HG03039 (cell line): Measurements from ENCODE around the gene CCDC192.

Source experiments
- ATAC-seq: cut with Tn5 transposase; IDR thresholded peaks from one replicate; pipeline ENCODE4 v1.9.1; 2021; ENCODE audit warnings: mild to moderate bottlenecking, moderate library complexity; ENCODE audit not compliant: unreplicated experiment

The CCDC192 gene

GRCh38 chr5:127944125-127944524 lies 240.9 kb downstream of the CCDC192 start:
- no peak for ATAC-seq

DNA sequence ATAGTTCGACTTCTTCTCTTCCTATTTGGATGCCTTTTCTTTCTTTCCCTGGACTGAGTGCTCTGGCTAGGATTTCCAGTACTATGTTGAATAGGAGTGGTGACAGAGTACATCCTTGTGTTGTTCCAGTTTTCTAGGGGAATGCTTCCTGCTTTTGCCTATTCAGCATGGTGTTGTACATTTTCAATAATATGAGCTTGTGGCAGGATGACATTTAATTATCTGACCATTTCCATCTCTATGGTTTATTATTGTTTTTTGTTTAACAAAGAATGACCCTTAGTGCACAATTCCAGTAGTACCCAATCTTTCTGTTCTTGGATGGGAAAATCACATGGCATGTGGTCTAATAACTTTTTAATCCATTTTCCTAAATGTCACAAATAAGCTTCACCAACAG lies 244.8 kb downstream of the CCDC192 start:
- no peak for ATAC-seq

DNA sequence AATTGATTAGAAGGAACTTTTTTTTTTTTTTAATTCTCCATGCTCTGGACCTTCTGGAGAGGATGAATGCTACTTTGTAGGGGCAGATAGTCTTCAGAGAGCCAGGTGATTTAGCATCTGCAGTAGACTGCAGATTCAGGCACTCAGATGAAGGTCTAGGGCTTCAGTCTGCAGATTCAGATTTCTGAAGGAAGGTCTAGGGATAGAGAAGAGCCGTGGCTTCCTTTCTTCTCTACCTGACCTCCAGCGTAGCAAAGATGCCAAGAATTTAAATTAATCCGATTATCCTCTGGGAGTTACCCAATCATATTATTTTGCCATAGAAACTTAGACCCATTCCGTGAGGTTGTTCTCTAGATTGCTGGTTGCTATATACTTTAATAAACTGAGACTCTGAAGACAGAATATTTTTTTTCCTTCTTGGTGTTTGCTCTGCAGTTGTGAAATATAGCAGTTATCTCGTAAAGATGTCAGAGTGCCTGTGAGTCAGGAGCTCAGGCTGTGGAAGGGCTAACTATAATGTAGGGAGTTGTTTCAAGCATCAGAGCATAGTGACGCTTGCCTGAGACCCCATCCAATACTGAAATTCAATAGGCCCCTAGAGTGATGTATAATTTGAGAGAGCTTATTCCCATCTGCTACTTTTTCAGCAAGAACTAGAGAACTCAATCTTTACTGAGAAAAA lies 247.7 kb downstream of the CCDC192 start:
- ATAC-seq, result no peak

GRCh38 chr5:127951791-127952190 lies 248.6 kb downstream of the CCDC192 start:
- ATAC-seq, result no peak

DNA sequence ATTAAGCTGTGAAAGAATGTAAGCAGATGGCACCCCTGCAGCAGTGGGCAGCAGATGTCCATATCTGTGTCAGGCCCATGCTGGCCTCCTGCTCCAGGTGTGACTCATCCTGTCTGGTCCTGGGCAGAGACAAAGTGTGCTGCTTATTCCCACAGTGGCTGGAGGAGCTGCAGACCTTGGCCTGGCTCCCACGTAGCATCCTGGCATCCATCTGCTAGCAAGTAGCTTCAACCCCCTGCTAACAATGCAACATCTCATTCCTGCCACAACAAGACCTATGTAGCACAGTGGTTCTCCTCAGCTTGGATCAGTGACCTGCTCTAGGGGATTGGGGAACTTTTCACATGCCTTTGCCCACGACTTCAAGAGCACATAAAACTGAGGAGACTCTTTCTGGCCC lies 254.0 kb downstream of the CCDC192 start:
- ATAC-seq, result no peak

GRCh38 chr5:127957701-127958239 lies 254.6 kb downstream of the CCDC192 start:
- no peak for ATAC-seq

GRCh38 chr5:127958421-127959011 lies 255.3 kb downstream of the CCDC192 start:
- no peak for ATAC-seq

DNA sequence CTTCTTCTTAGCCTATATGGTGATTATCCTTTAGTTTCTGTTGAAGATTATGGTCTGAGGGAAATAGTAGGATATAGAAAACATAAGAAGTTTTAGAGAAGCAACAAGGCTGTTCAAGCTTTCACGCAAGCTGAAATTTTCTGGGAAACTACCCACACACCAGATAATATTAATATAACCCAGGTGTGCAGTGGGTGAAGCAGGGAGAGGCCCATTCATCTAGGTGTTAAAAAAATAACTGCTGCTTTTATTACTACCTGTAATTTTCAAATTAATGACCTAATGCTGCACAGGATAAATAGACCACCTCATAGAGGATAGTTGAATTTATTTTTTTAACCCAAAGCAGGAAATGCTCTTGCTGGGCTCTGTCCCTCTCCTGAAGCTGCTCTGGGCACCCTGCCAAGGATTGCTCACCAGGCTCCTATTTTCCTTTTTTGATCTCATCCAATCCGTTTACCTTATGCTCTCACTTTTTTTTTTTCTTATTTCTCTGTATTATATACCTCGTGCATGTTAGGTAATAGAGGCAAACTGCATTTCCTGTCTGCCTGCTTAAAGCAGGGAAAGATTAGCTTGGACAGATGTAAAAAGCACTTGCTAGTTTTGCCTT lies 256.1 kb downstream of the CCDC192 start:
- no peak for ATAC-seq

DNA sequence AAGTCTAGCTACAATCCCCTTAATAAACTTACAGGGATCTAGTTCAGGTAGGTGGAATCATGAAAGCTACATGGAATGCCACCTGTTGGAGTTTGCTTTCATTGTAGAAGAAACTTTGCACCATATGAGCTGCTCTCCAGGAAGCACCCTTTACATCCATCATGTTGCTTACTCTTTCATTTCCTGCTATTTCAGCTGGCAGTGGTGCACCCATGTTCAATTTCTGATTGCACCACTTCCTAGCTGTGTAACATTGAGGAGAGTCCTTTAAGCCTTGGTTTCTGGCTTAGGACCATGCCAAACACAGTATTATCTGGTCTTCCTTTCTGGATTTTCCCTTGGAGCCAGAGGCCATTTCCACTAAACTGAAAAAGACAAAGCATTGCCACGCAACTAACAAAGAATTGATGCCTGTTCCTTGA lies 257.1 kb downstream of the CCDC192 start:
- no peak for ATAC-seq

- no peak for ATAC-seq
These were observed 258.0 kb downstream of the CCDC192 start for GRCh38 chr5:127961006-127961762.

DNA sequence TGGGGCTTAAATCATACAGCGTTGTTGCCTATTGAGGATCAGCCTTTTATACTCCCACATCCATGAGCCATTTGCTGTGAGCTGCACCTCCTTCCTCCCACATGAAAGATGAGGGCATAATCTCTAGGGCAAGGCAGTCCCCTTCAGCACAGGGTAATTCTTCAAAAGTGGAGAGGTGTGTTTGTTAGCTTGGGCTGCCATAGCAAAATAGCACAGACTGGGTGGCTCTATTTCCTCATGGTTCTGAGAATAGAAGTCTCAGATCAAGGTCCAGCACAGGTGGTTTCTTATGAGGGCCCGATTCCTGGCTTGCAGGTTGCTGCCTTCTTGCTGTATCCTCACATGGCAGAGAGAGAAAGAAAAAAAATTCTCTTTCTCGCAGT lies 258.6 kb downstream of the CCDC192 start:
- ATAC-seq, result no peak

DNA sequence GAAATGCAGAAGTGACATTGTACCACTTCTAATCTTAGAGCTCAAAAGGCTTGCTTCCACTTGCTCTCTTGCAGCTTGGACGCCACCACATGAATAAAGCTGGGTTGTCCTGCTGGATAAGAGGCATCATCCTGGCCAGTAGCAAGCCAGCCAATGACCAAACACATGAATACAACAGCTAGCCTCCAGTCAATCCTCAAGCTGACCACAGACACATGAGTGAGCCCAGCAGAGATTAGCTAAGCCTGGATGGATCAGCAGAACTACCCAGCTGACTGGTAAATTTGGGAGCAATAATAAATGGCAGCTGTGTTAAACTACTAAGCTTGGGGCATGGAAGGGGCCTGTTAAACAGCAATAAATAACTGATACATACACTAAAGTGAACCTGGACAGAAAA lies 259.3 kb downstream of the CCDC192 start:
- no peak for ATAC-seq

DNA sequence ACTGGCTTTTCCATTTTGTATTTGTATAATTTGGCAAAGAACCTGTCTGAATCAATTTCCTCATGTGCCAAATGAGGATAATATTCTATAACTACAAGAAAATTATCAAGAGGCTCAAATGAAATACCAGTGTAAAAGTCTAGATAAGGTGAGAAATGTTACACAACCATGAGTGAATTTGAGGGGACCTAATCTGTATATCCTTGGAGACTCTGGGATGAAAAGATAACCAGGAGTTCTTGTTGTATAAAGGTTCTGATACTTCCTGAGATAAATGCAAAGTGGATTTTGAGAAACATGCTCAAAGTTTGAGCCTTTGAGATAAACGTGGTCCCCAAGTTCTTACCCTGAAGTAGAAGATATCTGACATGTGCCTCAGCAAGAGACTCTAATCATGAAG lies 260.0 kb downstream of the CCDC192 start:
- no peak for ATAC-seq

- no peak for ATAC-seq
These were observed 260.7 kb downstream of the CCDC192 start for GRCh38 chr5:127963931-127964330.

GRCh38 chr5:127967323-127967982 lies 264.3 kb downstream of the CCDC192 start:
- ATAC-seq, result no peak

DNA sequence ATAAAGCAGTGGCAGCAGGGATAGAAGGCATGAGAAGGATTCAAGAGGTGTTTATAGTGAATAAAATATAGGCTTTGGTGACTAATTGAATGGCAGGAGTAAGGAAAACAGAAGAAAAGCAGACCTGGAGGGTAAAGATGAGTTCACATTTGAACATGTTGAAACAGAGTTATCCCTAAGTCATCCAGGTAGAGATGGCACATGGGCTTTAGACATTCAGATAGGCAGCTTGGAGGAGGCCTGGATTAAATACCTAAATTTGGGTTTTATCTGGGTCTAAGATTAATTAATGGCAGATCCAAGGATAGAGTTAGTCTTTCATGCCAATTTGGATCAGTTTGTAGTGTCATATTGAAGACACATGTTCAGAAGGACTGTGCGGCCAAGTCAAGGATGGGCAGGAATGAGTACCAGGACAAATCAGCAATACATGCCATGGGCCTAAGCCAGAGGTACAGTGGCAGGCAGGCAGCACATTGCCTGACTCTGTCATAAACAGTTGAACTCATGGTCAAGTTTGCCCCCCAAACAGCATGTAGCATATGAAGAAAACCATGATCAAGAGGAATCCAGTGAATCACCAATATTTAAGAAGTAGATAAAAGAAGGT lies 264.9 kb downstream of the CCDC192 start:
- ATAC-seq, result no peak

DNA sequence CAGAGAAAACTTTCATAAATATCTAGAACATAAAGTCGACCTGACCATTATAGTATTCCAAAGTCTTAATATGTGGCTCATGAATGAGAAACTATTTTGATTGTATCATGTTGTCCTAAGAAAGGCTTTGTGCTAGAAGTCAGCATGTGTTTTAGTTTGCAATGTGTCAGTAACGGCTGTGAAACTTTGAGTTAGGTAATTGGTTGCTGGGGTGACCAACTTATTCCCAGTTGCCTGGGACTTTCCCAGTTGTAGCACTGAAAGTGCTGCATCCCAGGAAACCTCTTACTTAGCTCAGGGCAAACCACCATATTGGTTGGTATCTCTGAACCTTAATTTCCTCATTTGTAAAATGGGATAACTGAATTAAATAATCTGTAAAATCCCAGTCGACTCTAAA lies 265.8 kb downstream of the CCDC192 start:
- ATAC-seq, result no peak

DNA sequence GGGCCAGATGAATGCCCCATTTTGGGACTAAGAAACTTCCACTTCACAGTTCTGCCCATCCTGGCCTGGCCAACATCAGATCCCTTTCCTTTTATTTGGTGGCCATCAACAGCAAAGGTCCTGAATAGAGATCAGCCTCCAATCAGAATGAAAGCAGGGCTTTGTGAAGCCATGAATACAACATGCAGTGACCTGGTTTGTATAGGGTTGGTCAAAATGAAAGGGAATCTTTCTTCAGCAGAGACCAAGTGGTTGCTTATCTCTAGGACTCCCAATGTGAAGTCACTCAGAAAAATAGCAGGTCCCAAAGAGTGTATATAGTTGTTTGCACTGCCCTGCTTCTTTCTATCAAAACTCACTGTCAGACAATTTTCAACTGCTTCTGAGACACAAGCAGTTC lies 266.5 kb downstream of the CCDC192 start:
- no peak for ATAC-seq

DNA sequence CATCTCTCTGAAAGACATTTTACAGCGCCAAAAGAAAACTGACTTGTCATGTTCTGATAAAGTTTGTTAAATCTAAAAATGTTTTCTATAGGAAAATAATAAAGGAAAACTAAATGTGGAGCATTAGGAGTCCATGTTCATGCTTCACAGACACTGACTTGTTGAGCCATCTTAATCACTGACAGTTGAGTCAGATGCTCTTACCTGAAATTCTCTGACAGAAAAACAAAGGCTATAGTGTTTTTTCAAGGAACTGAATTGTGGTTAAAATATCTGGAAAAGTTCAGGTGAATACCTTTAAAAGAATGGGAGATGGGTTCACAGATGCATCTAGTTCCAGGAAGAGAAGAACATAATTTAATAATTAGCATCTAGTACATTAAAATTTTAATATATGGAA lies 266.9 kb downstream of the CCDC192 start:
- no peak for ATAC-seq

DNA sequence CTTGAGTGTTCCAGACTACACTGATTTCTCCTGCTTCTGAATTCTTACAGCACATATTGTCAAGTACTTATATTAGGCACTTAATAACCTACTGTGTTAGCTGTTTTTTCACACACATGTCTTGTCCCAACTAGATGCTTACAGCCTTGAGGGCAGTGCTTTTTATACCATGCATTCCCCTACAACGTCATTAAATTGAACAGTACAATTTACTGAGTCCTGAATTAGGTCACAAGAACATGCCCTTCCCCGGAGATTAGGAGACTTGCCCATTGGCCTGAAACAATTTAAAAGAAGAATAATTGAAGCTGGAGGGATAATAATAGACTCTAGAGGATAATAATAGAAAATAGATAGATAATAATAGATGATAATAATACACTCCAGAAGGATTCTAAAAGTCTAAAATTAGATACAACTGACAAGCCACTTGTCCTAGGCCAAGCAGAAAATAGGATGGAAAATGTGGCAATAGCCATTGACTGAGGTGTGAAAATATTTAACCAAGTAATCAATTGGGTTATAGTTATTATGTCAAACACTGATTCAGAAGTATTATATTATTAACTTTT lies 267.7 kb downstream of the CCDC192 start:
- no peak for ATAC-seq
